GM21528 (cell line): ENCODE results near the gene KDM2B.

Experiments used
- ATAC-seq: cut with Tn5 transposase; IDR thresholded peaks from one replicate; pipeline ENCODE4 v1.9.1; 2021; ENCODE audit warnings: mild to moderate bottlenecking, moderate library complexity; ENCODE audit not compliant: unreplicated experiment, low FRiP score

KDM2B gene

GRCh38 chr12:121533394-121534090, 47.3 kb downstream of the KDM2B start:
- ATAC-seq, result no peak

- no peak for ATAC-seq
These were observed 48.1 kb downstream of the KDM2B start for GRCh38 chr12:121532503-121533393.

GRCh38 chr12:121531356-121531750, 49.5 kb downstream of the KDM2B start:
- ATAC-seq, result no peak

- peak; percentile 35 for ATAC-seq
These were observed 50.0 kb downstream of the KDM2B start for GRCh38 chr12:121530600-121531355.

- ATAC-seq, result no peak
These were observed 51.6 kb downstream of the KDM2B start for GRCh38 chr12:121529184-121529583.

GRCh38 chr12:121525411-121525810, 55.4 kb downstream of the KDM2B start:
- no peak for ATAC-seq

GRCh38 chr12:121524196-121524916, 56.5 kb downstream of the KDM2B start:
- ATAC-seq, result no peak

- no peak for ATAC-seq
These were observed 57.1 kb downstream of the KDM2B start for GRCh38 chr12:121523741-121524140.

GRCh38 chr12:121522971-121523370, 57.9 kb downstream of the KDM2B start:
- ATAC-seq, result no peak

GRCh38 chr12:121520586-121521086, 60.2 kb downstream of the KDM2B start:
- ATAC-seq, result no peak

- no peak for ATAC-seq
These were observed 60.7 kb downstream of the KDM2B start for GRCh38 chr12:121520119-121520518.

- ATAC-seq, result no peak
These were observed 61.6 kb downstream of the KDM2B start for GRCh38 chr12:121519227-121519626.

- no peak for ATAC-seq
These were observed 62.2 kb downstream of the KDM2B start for GRCh38 chr12:121518656-121519055.

GRCh38 chr12:121516437-121517011, 64.3 kb downstream of the KDM2B start:
- no peak for ATAC-seq

GRCh38 chr12:121515615-121516014, 65.2 kb downstream of the KDM2B start:
- no peak for ATAC-seq

GRCh38 chr12:121514184-121514742, 66.6 kb downstream of the KDM2B start:
- ATAC-seq, result peak; percentile 44

- ATAC-seq, result peak; percentile 52
These were observed 67.2 kb downstream of the KDM2B start for GRCh38 chr12:121513464-121514183.

GRCh38 chr12:121512561-121512960, 68.3 kb downstream of the KDM2B start:
- no peak for ATAC-seq

GRCh38 chr12:121511916-121512315, 68.9 kb downstream of the KDM2B start:
- no peak for ATAC-seq
